HG02840 (cell line): ENCODE data around the gene MTHFD1L.
"Not testable (repeated sequence)": the region's sequence is repeated elsewhere in the genome, so short reads cannot be mapped to it uniquely, and the experiment has no call there.

Experiments used
- ATAC-seq: cut with Tn5 transposase; IDR thresholded peaks from one replicate; pipeline ENCODE4 v1.9.1; 2021; ENCODE audit warnings: mild to moderate bottlenecking, moderate library complexity, moderate number of reproducible peaks; ENCODE audit not compliant: unreplicated experiment, low FRiP score

The MTHFD1L gene

DNA sequence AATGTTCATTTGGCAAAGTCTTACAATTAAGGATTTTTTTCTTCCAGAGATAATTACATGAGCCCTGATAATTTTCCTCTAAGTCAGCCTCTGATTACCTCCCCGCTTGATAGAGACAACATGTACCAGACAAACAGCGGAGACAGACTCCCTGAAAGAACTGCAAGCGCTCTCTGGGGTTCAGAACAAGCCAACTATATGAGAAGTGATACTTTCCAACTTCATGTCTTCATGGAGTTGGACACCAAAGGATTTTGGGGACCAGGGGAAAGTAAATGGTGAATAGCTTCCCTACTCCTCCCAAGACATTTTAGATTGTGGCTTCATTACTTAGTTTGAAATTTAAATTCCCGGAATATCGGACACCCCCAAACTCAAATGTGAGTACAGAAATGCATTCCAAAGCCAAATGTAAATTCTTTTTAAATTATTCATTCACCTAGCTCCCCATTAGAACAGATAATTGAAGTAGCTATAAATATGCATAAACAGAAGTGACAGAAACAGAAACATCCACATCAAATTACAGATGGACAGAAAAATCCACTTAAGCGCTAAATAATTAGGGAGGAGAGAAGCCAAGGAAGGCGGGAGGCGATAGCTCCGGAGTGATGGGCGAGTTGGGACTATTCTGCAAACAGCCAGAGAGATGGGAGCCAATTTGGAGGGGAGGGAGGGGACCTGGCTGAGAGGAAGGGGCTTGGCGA, 244.5 kb downstream of the MTHFD1L start:
- no peak for ATAC-seq

DNA sequence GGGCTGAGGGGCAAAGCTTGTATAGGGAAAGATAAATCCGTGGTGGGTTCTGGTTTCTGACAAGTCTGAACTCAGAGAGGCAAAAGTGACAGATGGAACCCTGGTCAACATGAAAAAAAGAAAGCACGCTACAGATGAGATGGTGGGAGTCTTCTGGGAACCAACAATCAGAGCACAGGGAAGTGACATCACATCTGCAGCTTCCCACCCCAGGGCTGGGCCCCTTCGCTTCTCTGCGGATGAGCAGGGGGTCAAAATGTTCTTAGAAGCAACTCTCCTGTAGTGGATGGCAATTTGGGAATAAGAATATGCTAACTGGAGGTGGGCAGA, 245.0 kb downstream of the MTHFD1L start:
- no peak for ATAC-seq

DNA sequence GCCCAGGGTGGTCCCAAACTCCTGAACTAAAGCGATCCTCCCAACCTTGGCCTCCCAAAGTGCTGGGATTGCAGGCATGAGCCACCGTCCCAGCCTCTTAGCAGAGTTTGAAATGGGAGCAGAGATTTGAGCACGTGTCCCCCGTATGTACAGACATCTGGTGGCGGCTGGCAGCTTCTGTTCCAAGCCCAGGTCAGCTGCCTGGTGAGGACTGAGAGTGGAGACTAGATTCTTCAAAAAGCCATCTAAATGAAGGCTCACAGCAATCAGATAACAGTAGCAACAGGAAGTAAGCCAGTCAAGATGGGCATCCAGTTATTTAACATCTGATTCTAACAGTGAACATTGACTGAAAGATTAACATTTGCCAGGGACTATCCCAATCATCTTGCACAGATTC, 246.2 kb downstream of the MTHFD1L start:
- no peak for ATAC-seq

GRCh38 chr6:151112130-151112529, 246.6 kb downstream of the MTHFD1L start:
- no peak for ATAC-seq

DNA sequence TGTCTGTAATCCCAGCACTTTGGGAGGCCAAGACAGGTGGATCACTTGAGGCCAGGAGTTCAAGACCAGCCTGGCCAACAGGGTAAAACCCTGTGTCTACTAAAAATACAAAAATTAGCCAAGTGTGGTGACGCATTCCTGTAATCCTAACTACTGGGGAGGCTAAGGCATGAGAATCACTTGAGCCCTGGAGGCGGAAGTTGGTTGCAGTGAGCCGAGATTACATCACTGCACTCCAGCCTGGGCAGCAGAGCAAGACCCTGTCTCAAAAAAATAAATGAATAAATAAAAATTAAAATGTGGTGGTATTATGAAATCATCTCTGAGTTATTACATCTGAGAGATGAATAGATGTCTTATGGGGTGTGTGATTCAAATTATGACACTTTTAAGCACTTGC, 247.4 kb downstream of the MTHFD1L start:
- ATAC-seq = not testable (repeated sequence)

DNA sequence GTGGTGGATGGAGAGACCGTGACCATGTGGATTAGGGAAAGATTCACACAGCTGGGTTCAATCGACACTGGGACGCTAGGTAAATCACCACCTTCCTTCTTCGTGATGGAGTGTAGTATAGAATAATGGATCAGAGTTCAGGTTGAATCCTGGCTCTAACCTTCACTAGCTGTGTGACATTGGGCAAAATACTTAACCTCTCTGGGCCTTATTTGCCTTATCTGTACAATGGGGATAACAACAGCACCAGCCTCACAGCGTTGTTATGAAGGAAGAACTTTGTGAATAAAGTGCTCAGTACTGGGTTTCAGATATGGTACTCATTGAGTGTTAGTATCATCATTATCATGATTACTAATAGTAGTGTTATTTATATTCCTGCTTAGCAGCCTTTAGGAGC, 248.1 kb downstream of the MTHFD1L start:
- ATAC-seq = no peak

DNA sequence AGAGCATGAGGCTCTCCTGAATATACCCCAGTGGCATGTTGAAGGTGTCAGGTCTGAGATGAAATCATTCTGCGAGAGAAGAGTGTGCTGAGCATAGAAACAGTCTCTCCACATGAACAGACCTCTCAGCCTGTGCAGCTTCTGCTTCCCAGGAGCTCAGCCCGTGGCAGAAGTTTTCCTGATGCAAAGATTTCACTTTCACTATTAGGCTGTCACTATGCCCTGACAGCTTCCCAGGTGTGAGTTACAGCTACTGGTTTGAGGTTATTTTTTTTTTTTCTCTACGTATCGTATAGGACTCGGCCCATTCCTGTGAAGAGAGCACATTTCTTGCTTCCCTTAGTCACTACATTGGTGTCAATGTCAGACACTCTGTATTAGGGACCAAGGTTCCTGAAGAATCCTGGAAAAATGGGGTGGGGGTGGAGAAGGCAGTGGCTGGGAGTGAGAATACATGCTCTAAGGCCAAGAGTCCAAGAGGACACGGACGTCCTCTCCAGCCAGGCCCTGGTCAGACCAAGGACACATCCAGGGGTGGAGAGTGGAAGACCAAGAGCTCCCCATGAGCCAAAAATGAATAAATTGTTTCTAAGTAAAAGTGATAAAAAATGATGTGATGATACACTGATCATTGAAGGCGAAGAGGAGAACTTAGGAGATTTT, 253.1 kb downstream of the MTHFD1L start:
- ATAC-seq = no peak

GRCh38 chr6:151119823-151120524, 254.5 kb downstream of the MTHFD1L start:
- ATAC-seq = no peak

DNA sequence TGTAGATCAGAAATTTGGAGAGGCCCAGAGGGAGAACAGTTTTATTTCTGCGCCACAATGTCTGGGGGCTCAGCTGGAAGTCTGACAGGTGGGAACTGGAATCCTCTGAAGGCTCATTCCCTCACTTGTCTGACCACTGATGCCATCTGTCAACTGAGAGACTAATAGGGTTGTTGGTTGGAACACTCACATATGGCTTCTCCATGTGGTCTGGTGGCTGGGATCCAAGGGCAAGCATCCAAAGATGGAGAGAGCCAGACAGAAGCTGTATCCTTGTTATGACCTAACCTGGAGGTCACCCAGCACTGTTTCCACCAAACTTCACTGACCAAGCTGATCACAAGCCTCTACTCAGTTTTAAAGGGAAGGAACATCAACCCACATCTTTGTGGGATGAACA, 256.4 kb downstream of the MTHFD1L start:
- ATAC-seq = no peak

DNA sequence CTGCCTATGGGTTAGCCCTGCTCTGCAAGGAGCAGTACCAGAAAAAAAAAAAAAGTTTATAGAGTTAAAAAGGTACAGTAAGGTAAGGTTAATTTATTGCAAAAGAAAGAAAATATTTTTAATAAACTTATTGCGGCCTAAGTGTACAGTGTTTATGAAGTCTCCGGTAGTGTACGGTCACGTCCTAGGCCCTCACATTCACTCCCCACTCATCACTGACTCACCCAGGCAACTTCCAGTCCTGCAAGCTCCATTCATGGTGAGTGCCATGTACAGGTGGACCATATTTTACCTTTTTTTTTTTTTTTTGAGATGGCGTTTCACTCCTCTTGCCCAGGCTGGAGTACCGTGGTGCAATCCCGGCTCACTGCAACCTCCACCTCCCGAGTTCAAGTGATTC, 258.1 kb downstream of the MTHFD1L start:
- ATAC-seq = not testable (repeated sequence)

- ATAC-seq = not testable (repeated sequence)
Measured at GRCh38 chr6:151125242-151125641, 259.7 kb downstream of the MTHFD1L start.

DNA sequence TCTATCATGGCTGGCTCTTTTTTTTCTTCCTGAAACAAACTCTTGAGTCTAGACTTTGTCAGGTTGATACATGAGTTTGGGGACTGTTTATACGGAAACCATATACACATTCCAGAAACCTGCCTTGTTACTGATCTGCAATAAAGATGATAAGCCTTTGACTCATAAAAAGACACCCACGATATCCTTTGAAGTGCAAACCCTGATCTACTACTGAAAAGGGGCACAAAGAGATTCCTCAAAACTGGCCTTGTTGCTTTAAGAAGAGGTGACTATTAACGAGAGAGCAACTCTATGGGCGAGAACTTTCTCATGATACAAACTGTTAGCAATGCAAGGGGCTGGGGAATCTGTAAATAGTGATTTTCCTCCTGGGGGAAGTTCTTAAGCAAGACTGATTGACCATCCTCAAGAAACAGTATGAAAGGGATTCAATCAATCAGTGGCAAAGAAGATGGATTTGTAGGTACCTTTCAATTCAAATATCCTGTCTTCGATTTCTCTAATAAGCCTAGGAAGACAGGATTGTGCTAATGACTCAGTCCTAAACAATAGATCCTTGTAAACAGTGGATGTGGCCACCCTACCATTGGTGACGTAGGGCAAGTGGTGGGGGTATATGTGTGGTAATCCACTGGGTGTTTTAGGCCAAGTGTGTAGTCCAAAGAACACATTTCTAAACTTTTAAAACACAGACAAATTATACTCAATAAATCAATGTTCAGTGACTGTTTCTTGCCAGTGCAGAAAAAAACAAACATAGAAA, 260.3 kb downstream of the MTHFD1L start:
- not testable (repeated sequence) for ATAC-seq

- ATAC-seq = not testable (repeated sequence)
Measured at GRCh38 chr6:151126417-151126724, 260.9 kb downstream of the MTHFD1L start.

GRCh38 chr6:151127133-151127798, 261.8 kb downstream of the MTHFD1L start:
- not testable (repeated sequence) for ATAC-seq

DNA sequence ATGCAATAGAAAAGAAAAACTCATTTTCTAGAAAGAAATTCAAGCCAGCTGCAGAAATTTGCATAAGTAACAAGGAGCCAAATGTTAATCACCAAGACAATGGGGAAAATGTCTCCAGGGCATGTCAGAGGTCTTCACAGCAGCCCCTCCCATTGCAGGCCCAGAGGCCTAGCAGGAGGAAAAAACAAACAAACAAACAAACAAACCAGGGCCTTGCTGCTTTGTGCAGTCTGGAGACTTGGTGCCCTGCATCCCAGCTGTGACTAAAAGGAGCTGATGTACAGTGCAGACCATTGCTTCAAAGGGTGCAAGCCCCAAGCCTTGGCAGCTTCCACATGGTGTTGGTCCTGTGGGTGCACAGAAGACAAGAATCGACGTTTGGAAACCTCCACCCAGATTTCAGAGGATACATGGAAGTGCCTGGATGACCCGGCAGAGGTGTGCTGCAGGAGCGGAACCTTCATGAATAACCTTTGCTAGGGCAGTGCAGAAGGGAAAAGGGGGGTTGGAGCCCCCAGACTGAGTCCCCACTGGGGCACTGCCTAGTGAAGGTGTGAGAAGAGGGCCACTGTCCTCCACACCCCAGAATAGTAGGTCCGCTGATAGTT, 263.4 kb downstream of the MTHFD1L start:
- ATAC-seq = no peak

GRCh38 chr6:151130329-151130728, 264.8 kb downstream of the MTHFD1L start:
- ATAC-seq = no peak

- ATAC-seq = no peak
Measured at GRCh38 chr6:151131324-151132007, 266.0 kb downstream of the MTHFD1L start.

GRCh38 chr6:151136141-151136755, 270.7 kb downstream of the MTHFD1L start:
- ATAC-seq = no peak

- no peak for ATAC-seq
Measured at GRCh38 chr6:151137542-151137941, 272.0 kb downstream of the MTHFD1L start.
